Spleen (tissue), 11 donors: ENCODE results near the gene PPP2R5D. TPM values are rescaled to one million over a fixed set of nuclear protein-coding genes. Genes with fewer than 3 reads are reported as not detected.

Source experiments
- DNase-seq: peaks from one replicate; pipeline ENCODE4 v3.0.0-alpha.2; 2020
- H3K27ac ChIP-seq, 8 donors: fragments of 200-600 bp; sonication (generic) in 7 of 8; 1 replicate in 4 of 8; 2 replicates in 4 of 8; pipeline versions ENCODE4 v1.5.0 to v1.8.0; 2016 to 2021; ENCODE audit warnings: inconsistent platforms in 4 of 8, mild to moderate bottlenecking in 4 of 8, moderate library complexity in 1 of 8
- H3K27me3 ChIP-seq, 7 donors: fragments of 200-600 bp; sonication (generic) in 6 of 7; replicated peaks in 1 of 7; 1 replicate in 4 of 7; 2 replicates in 3 of 7; pipeline versions ENCODE4 v1.5.0 to v1.8.0; 2016 to 2021; ENCODE audit warnings: inconsistent platforms in 3 of 7, mild to moderate bottlenecking in 1 of 7
- H3K36me3 ChIP-seq, 6 donors: fragments of 200-600 bp; sonication (generic) in 5 of 6; 1 replicate in 4 of 6; 2 replicates in 2 of 6; pipeline versions ENCODE4 v1.5.0 to v1.8.0; 2016 to 2021; ENCODE audit warnings: inconsistent platforms in 2 of 6
- H3K4me1 ChIP-seq, 6 donors: fragments of 200-600 bp; sonication (generic) in 5 of 6; 1 replicate in 3 of 6; 2 replicates in 3 of 6; pipeline versions ENCODE4 v1.5.0 to v1.8.0; 2016 to 2021; ENCODE audit warnings: inconsistent platforms in 3 of 6
- H3K4me3 ChIP-seq, 8 donors: fragments of 200-600 bp; sonication (generic) in 7 of 8; 1 replicate in 4 of 8; 2 replicates in 4 of 8; pipeline versions ENCODE4 v1.5.0 to v1.8.0; 2016 to 2021; ENCODE audit warnings: inconsistent platforms in 4 of 8, mild to moderate bottlenecking in 4 of 8, moderate library complexity in 2 of 8
- H3K9me3 ChIP-seq, 8 donors: fragments of 200-600 bp; sonication (generic) in 7 of 8; 1 replicate in 4 of 8; 2 replicates in 4 of 8; pipeline versions ENCODE4 v1.5.0 to v1.8.0; 2016 to 2021; ENCODE audit warnings: inconsistent platforms in 4 of 8
- POLR2A ChIP-seq, 3 donors: fragments of 450-650 bp; IDR thresholded peaks; one replicate each; pipeline ENCODE4 v1.5.1; 2017; ENCODE audit warnings: antibody characterized with exemption in 3 of 3, mild to moderate bottlenecking in 1 of 3
- POLR2AphosphoS5 ChIP-seq, 3 donors: sonication (generic); formaldehyde crosslinking; IDR thresholded peaks; one replicate each; pipeline ENCODE4 v1.5.1; 2017; ENCODE audit warnings: antibody characterized with exemption in 3 of 3
- WGBS, 5 donors: extraction: QIAGEN DNeasy Blood & Tissue Kit in 3 of 5; methylation state at CpG; one replicate each; pipeline versions ENCODE4 v1.1.5 to v1.1.7; 2013 to 2018; 5-methylcytosine and 5-hydroxymethylcytosine counted together
- intact Hi-C: fragments of 100-400 bp; cut with DNase I; formaldehyde crosslinking; loops from one replicate; pipeline ENCODE4 v1.15.0; 2023; ENCODE audit warnings: low total_unique reads
- polyA plus RNA-seq, 3 donors: library from polyadenylated mRNA; stranded (reverse); fragments of 200-250 nt; gene quantifications; one replicate each; pipeline ENCODE4 v1.2.1, GENCODE V29; 2013
- total RNA-seq, 7 donors: library from RNA; depleted of rRNA in 3 of 7; stranded (reverse); fragments of >200 nt in 3 of 7; fragmentation: NEBNext Ultra II Directional in 4 of 7; extraction: Animal tissue kit (Norgen Biotek cat#: 25700) in 4 of 7; gene quantifications; one replicate each; pipeline versions ENCODE4 v1.1.0 to v1.2.1, GENCODE V29; 2016 to 2021
- TF ChIP-seq, protein P1 (sequence below), 11 experiments: fragments of 200-600 bp in 7 of 11; fragments of 450-650 bp in 4 of 11; sonication (generic) in 4 of 11; IDR thresholded peaks in 8 of 11; conservative IDR thresholded peaks in 3 of 11; 1 replicate in 7 of 11; 2 replicates in 4 of 11; pipeline versions ENCODE4 v1.4.0 to v1.8.0; 2016 to 2021; ENCODE audit warnings: antibody characterized with exemption in 11 of 11, inconsistent platforms in 4 of 11, mild to moderate bottlenecking in 1 of 11
- donor health status: healthy with polysubstance abuse.
- donor health status: DM: no; HTN: no; CAD: no; lungs with moderate emphysema.
- donor health status: DM: no; HTN: no; CAD: no.
- donor health status: Bipolar disorder and iron deficiency.
- donor health status: healthy.
- donor health status: DM: no; HTN: no; CAD: no.
- donor health status: DM: yes; HTN: yes; CAD: no.

Gene PPP2R5D
- total and polyA plus RNA-seq, 10 donors, result 15.3 to 40.2 (median 25.5) TPM

DNA sequence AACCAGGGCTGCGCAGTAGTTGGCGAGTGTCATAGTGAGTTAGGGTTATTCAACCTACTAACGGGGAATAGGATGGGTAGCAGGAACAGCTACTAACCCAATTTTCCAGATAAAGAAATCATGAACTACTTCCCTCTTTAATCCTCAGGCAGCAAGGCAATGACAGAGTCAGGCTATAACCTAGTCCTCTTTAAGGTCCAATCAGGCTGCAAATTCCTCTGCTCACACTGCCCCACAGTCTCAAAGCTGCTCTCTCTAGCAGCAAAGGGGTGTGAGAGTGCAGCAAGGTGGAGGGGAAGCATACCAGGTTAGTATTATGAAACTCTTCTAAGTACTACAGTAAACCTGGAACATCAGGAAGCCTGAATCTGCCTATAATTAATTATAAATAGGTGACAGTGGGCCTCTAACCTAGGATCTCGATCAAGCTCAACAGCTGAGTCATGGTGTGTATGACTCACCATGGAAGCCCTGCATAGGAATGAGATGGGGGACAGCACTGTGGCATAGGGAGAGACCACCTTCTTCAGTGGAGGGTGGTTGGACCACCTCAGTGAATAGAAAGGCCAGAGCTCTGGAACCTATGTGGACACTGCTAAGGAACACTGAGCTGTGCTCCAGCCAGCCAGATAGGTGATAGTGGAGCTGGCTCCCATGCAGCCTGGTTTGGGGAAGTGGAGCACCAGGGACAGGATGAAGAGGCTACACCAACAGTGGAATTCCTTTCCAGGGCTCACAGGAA, 13.3 kb upstream of the PPP2R5D start:
- TF ChIP-seq, protein P1, sequence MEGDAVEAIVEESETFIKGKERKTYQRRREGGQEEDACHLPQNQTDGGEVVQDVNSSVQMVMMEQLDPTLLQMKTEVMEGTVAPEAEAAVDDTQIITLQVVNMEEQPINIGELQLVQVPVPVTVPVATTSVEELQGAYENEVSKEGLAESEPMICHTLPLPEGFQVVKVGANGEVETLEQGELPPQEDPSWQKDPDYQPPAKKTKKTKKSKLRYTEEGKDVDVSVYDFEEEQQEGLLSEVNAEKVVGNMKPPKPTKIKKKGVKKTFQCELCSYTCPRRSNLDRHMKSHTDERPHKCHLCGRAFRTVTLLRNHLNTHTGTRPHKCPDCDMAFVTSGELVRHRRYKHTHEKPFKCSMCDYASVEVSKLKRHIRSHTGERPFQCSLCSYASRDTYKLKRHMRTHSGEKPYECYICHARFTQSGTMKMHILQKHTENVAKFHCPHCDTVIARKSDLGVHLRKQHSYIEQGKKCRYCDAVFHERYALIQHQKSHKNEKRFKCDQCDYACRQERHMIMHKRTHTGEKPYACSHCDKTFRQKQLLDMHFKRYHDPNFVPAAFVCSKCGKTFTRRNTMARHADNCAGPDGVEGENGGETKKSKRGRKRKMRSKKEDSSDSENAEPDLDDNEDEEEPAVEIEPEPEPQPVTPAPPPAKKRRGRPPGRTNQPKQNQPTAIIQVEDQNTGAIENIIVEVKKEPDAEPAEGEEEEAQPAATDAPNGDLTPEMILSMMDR (IDR thresholded peaks at IDR 0.05 in 8 of 11, conservative IDR thresholded peaks at IDR 0.05 in 3 of 11), result no peak
- TF ChIP-seq POLR2AphosphoS5 (IDR thresholded peaks at IDR 0.05) (no peak), POLR2A (IDR thresholded peaks at IDR 0.05) (no peak)
- intact Hi-C loops, result no loop called here
- Histone ChIP-seq H3K4me1 (peaks cover 0 to 24% (median 7%) of the 10 kb centered on the region in 6 donors), H3K27me3 (no peaks in the 10 kb centered on the region), H3K9me3 (no peaks in the 10 kb centered on the region), H3K36me3 (peaks cover 0 to 91% (median 33%) of the 10 kb centered on the region in 6 donors), H3K27ac (no peak overlapping the region), H3K4me3 (no peak overlapping the region)
- no peak for DNase-seq
- WGBS, 5 donors, result 62 to 80% (median 72%) methylated on average over 4 of the region's 4 CpGs

DNA sequence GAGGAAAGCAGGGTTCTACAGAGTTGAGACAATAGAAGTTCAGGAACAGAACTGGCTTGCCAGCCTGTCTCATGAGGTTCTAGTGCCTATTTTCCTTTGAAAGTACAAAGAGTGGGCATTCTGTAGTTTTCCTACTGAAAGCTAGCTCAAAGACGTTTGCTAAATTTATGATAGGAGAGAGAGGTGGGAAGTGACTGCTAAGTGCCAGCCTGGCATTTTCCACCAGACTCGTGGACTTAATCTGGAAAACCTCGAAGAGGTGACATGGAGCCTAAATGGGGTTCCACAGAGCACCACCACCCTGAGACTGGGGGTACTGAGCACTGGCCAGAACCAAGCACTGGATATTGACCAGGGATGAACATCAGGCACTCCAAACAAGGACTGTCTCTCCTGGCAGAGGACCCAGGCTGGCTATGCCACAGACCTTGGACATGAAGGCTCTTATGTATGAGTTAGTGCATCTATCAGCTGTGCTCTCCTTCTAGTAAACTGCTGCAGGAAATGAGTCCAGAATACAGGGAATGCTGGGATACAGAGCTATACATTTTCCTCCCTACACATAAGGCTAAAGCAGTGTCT, 12.5 kb upstream of the PPP2R5D start:
- H3K27me3 ChIP-seq, result no peaks in the 10 kb centered on the region
- intact Hi-C loops, result no loop called here
- DNase-seq, result no peak
- peaks cover 0 to 83% (median 26%) of the 10 kb centered on the region in 6 donors for H3K36me3 ChIP-seq
- 81 to 93% (median 82%) methylated on average over 3 of the region's 3 CpGs for WGBS, 5 donors
- H3K4me1 ChIP-seq, result peaks cover 3 to 31% (median 14%) of the 10 kb centered on the region in 6 donors
- no peaks in the 10 kb centered on the region for H3K9me3 ChIP-seq
- TF ChIP-seq, protein P1 (IDR thresholded peaks at IDR 0.05 in 8 of 11, conservative IDR thresholded peaks at IDR 0.05 in 3 of 11), result no peak
- TF ChIP-seq POLR2A (IDR thresholded peaks at IDR 0.05) (no peak), POLR2AphosphoS5 (IDR thresholded peaks at IDR 0.05) (no peak)
- H3K27ac ChIP-seq, result no peak overlapping the region
- H3K4me3 ChIP-seq, result no peak overlapping the region

DNA sequence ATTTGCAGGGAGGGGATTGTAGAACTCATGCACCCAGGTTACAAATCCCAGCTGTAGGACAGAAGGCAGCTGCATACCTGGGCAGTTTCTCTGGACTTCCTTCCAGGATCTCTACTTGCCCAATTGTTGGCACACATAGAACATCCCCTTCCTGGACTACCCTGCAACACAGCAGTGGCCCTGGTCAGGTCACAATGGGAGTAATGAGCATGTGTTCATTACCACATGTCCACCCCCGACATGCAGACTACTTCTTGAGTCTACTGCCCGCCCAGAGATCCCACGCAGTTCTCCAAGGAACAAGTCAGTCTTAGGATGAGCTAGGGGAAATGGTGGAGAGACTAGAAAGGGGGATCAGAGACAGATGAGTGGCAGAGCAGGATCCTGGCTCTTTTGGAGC, 10.4 kb upstream of the PPP2R5D start:
- H3K36me3 ChIP-seq, result peaks cover 0 to 62% (median 13%) of the 10 kb centered on the region in 6 donors
- no peak overlapping the region for H3K4me3 ChIP-seq
- peak overlapping the region in 1 of 8 donors; percentile 6 for H3K27ac ChIP-seq
- no peak for DNase-seq
- no peaks in the 10 kb centered on the region for H3K27me3 ChIP-seq
- WGBS, 5 donors, result 64 to 93% (median 76%) methylated on average over 3 of the region's 3 CpGs
- peaks cover 17 to 49% (median 30%) of the 10 kb centered on the region in 6 donors for H3K4me1 ChIP-seq
- intact Hi-C loops, result no loop called here
- TF ChIP-seq POLR2AphosphoS5 (IDR thresholded peaks at IDR 0.05) (no peak), POLR2A (IDR thresholded peaks at IDR 0.05) (no peak)
- TF ChIP-seq, protein P1 (IDR thresholded peaks at IDR 0.05 in 8 of 11, conservative IDR thresholded peaks at IDR 0.05 in 3 of 11), result no peak
- H3K9me3 ChIP-seq, result no peaks in the 10 kb centered on the region

DNA sequence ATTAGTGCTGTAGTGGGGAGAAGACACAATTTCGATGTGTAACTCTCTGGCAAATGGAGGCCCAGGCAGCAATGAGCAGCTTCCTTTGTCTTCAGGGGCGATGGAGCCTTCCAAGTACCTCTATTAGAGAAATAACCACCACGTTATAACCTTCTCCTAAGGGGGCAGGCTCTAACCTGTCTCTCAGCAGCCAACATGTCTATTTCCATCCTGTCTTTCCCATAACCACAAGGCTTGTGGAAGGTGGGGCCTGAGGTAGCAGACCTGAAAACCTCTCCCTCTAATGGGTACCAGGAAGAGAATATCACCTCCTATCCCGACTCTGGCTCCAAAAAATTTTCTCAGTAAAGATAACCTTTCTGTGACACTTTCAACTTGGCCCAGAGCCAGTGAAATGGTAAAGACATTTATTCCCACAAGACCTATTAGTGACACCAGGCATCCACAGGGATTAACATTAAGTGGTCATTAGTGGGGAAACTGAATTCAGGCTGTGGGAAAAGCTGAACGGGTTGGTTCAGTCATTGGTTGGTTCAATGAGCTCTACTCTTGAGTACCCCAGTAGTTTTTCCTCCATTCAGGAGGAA, 9.4 kb upstream of the PPP2R5D start:
- DNase-seq, result no peak
- H3K27ac ChIP-seq, result no peak overlapping the region
- intact Hi-C loops, result no loop called here
- H3K4me3 ChIP-seq, result no peak overlapping the region
- WGBS, 5 donors, result 78 to 92% (median 89%) methylated on average over 5 of the region's 5 CpGs
- H3K27me3 ChIP-seq, result no peaks in the 10 kb centered on the region
- peaks cover 19 to 58% (median 37%) of the 10 kb centered on the region in 6 donors for H3K4me1 ChIP-seq
- H3K9me3 ChIP-seq, result no peaks in the 10 kb centered on the region
- H3K36me3 ChIP-seq, result peaks cover 0 to 51% (median 4%) of the 10 kb centered on the region in 6 donors
- TF ChIP-seq, protein P1 (IDR thresholded peaks at IDR 0.05 in 8 of 11, conservative IDR thresholded peaks at IDR 0.05 in 3 of 11), result no peak
- TF ChIP-seq POLR2AphosphoS5 (IDR thresholded peaks at IDR 0.05) (no peak), POLR2A (IDR thresholded peaks at IDR 0.05) (no peak)
